ENCODE data around the gene PTK6.
"Not testable (repeated sequence)": the region's sequence is repeated elsewhere in the genome, so short reads cannot be mapped to it uniquely, and the experiment has no call there.

The PTK6 gene

DNA sequence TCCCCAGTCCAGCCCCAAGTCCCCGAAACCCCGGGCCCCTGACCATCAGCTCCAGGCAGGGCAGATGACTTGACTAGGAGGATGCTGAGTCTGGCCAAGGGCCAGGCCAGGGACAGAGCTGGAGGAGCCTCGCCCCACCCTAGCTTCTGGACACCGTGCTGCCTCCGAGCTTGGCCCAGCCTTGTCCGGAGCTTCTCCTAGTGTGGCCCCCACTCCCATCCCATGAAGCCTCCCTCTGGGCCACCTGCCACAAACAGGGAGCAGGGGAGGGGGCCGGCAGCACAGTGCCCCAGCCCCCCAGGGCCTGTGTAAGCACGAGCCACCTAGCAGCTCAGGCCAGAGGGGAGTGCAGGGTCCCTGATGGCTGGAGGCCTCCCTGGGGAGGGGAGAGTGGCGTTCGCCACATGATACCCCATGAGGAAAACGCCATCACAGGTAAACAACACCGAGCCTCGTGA lies 43.6 kb downstream of the PTK6 start:
- DNase-seq (ENCODE audit: low spot score) = no peak

DNA sequence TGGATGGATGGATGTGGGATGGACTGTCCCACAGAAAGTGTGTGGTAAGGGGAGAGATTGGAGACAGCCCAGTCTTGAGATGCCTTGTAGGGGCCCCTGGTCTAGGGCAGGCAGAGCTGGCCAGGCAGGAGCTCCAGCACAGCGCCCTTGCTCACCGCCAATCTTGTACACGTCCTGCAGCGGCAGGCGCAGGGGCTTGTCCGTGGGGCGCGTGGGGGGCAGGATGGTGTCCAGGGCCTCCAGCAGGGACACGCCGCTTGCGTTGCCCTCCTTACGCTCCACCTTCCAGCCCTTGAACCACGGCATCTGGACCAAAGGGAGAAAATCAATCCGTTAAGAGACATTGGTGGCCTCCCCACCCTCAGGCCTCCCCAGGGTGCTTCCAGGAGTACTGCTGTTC lies 44.2 kb downstream of the PTK6 start:
- no peak for DNase-seq (ENCODE audit: low spot score)

GRCh38 chr20:63492518-63492917 lies 44.7 kb downstream of the PTK6 start:
- DNase-seq (ENCODE audit: low spot score) = no peak

DNA sequence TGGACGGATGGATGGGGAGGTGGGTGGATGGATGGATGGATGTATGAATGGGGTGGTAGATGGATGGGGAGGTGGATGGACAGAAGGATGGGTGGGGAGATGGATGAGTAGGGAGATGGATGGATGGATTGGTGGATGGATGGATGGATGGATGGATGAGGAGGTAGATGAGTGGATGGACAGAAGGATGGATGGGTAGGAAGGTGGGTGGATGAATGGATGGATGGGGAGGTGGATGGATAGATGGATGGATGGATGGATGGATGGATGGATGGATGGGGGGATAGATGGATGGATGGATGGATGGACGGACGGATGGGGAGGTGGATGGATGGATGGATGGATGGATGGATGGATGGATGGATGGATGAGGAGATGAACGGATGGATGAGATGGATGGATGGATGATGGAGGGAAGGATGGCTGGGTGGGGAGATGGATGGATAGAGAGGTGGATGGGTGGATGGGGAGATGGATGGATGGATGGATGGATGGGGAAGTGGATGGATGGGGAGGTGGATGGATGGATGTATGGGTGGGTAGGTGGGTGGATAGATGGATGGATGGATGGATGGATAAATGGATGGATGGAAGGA lies 45.4 kb downstream of the PTK6 start:
- no peak for DNase-seq (ENCODE audit: low spot score)

DNA sequence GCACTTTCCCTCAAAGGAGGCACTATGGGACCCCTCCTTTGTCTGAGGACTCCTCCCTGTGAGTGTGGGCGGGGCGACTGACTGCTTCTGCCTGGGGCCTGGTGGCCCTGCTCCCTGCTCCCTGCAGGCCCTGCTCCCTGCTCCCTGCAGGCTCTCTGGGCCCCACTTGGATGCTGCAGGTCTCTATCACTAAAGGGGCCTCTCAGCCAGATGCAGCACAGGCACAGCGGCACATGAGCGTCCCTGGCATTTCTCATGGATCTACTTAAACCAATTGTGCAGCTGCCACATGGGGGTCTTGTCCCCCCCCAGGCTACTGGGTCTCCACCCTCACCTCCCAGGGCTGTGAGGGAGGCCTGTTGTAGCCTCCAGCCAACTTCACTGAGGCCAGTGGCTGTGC lies 46.1 kb downstream of the PTK6 start:
- no peak for DNase-seq (ENCODE audit: low spot score)

- DNase-seq (ENCODE audit: low spot score) = no peak
Observed at GRCh38 chr20:63490416-63490815, 46.8 kb downstream of the PTK6 start.

DNA sequence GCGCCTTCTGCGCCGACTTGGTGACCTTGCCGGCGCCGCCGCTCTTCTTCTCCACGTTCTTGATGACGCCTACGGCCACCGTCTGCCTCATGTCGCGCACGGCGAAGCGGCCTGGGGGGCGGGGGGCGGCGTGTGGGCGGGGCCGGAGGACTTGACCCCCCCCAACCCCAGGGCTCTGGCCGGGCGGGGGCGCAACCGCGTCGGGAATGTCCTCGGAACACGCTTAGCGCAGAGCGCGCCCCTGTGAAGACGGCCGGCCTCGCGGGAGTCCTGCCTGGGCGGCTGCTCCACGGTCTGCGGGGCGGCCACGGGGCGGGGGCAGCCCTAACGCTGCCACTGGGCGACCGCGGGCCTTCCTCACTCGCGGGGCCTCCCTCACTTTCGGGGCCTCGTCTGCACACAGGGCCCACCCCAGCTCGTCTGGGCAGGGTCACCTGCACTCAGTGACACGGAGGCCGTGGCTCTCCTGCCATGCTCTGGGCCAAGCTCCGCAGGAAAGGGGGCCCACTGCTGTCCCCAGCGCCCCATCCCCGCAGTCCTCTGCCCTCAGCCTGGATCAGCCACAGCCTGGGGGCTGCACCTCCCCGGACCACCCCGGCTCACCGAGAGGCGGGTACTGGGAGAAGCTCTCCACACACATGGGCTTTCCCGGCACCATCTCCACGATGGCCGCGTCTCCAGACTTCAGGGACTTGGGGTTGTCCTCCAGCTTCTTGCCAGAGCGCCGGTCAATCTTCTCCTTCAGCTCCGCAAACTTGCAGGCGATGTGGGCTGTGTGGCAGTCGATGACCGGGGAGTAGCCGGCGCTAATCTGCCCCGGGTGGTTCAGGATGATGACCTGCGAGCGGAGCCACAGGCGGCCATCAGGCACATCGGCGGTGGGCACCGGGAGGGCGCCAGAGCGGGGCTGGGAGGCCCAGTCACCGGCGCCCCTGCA lies 48.6 kb downstream of the PTK6 start:
- DNase-seq (ENCODE audit: low spot score) = no peak

GRCh38 chr20:63487781-63488241 lies 49.4 kb downstream of the PTK6 start:
- DNase-seq (ENCODE audit: low spot score) = no peak

- no peak for DNase-seq (ENCODE audit: low spot score)
Observed at GRCh38 chr20:63487116-63487764, 49.9 kb downstream of the PTK6 start.

- DNase-seq (ENCODE audit: low spot score) = no peak
Observed at GRCh38 chr20:63486300-63486855, 50.8 kb downstream of the PTK6 start.

- DNase-seq (ENCODE audit: low spot score) = no peak
Observed at GRCh38 chr20:63484651-63485403, 52.3 kb downstream of the PTK6 start.

- DNase-seq (ENCODE audit: low spot score) = no peak
Observed at GRCh38 chr20:63484236-63484635, 52.9 kb downstream of the PTK6 start.

- DNase-seq (ENCODE audit: low spot score) = no peak
Observed at GRCh38 chr20:63483834-63484233, 53.3 kb downstream of the PTK6 start.

- no peak for DNase-seq (ENCODE audit: low spot score)
Observed at GRCh38 chr20:63482021-63482587, 55.1 kb downstream of the PTK6 start.

GRCh38 chr20:63481503-63481902 lies 55.7 kb downstream of the PTK6 start:
- no peak for DNase-seq (ENCODE audit: low spot score)

- DNase-seq (ENCODE audit: low spot score) = not testable (repeated sequence)
Observed at GRCh38 chr20:63479695-63480419, 57.3 kb downstream of the PTK6 start.

DNA sequence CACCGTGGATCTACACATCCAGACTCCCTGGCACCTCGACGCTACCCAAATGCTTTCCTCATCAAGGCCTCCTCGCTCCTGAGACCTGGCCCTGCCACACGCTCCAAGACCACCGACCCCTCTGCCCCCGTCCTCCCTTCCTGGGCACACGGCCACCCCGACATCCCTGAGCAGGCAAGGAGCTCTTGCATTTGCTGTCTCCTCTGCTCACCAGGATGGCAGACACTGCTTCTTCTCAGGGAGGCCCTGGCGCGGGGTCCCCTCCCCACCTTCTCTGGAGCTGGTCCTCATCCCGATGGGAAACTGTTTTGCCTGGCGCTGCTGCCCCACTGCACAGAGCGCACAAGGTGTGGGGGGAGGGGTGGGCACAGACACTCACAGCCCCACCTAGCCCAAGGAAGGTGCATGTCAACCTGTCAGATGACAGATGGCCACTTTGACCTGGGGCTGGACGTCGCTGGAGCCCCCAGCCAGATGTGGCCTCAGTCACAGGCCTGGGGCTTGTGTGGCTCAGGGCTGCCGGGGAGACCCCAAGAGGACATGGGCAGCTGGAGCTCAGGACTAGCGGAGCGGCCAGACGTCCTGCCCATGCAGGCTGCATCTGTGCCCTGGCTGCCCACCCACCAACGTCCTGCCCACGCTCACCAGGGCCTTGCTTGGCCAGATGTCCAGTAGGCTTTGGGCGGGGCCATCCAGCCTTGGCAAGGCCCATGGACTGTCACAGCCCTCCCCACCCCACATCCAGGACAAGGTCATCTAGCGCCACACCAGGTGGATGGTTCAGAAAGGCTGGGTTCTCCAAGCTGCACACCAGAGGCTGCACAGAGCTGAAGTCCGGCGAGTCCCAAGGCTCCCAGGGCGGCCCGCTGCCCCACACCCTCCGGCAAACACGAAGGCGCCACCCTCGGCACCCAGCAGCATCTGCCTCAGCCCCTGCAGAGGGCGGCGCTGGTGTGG lies 58.6 kb downstream of the PTK6 start:
- DNase-seq (ENCODE audit: low spot score) = no peak

All from CD4-positive, alpha-beta T cell treated with Interleukin-6 at 100 ng/mL for 8 hours (primary cell).